ENCODE data around the gene TMEM170B. TPM values are rescaled to one million over a fixed set of nuclear protein-coding genes. Genes with fewer than 3 reads are reported as not detected.

The TMEM170B gene
- total RNA-seq, 1 donor from 2014 or later, result 4.0 TPM

- no peak for DNase-seq (ENCODE audit: extremely low spot score, unreplicated experiment)
- no peaks in the 10 kb centered on the region for H3K4me1 Mint-ChIP-seq (ENCODE audit: unreplicated experiment)
- H3K36me3 Mint-ChIP-seq, result no peaks in the 10 kb centered on the region
- H3K4me3 Mint-ChIP-seq, result no peak overlapping the region
- peak overlapping the region; percentile 1 for H3K27ac Mint-ChIP-seq
- H3K27me3 Mint-ChIP-seq, result peaks cover 18% of the 10 kb centered on the region
- no peaks in the 10 kb centered on the region for H3K9me3 Mint-ChIP-seq
- TF ChIP-seq CTCF (conservative IDR thresholded peaks at IDR 0.05), result no peak
Measured at GRCh38 chr6:11534561-11534960, 3.0 kb upstream of the TMEM170B start.

GRCh38 chr6:11535801-11536230 is 1.7 kb upstream of the TMEM170B start:
- no peaks in the 10 kb centered on the region for H3K4me1 Mint-ChIP-seq (ENCODE audit: unreplicated experiment)
- no peak overlapping the region for H3K27ac Mint-ChIP-seq
- H3K27me3 Mint-ChIP-seq, result peaks cover 25% of the 10 kb centered on the region
- DNase-seq (ENCODE audit: extremely low spot score, unreplicated experiment), result no peak
- H3K36me3 Mint-ChIP-seq, result no peaks in the 10 kb centered on the region
- H3K4me3 Mint-ChIP-seq, result peak overlapping the region; percentile 79
- TF ChIP-seq CTCF (conservative IDR thresholded peaks at IDR 0.05), result no peak
- no peaks in the 10 kb centered on the region for H3K9me3 Mint-ChIP-seq

GRCh38 chr6:11536795-11537194 is 754 bp upstream of the TMEM170B start:
- no peak for DNase-seq (ENCODE audit: extremely low spot score, unreplicated experiment)
- Mint-ChIP-seq H3K27me3 (peaks cover 25% of the 10 kb centered on the region), H3K4me3 (peak overlapping the region; percentile 89), H3K36me3 (no peaks in the 10 kb centered on the region), H3K9me3 (no peaks in the 10 kb centered on the region), H3K4me1 (ENCODE audit: unreplicated experiment) (no peaks in the 10 kb centered on the region), H3K27ac (peak overlapping the region; percentile 76)
- peak; percentile 19 for TF ChIP-seq CTCF (conservative IDR thresholded peaks at IDR 0.05)

GRCh38 chr6:11538052-11538818 is 686 bp downstream of the TMEM170B start:
- H3K4me1 Mint-ChIP-seq (ENCODE audit: unreplicated experiment), result no peaks in the 10 kb centered on the region
- peak; percentile 71 for DNase-seq (ENCODE audit: extremely low spot score, unreplicated experiment)
- H3K27me3 Mint-ChIP-seq, result peaks cover 25% of the 10 kb centered on the region
- TF ChIP-seq CTCF (conservative IDR thresholded peaks at IDR 0.05), result no peak
- peak overlapping the region; percentile 69 for H3K27ac Mint-ChIP-seq
- no peaks in the 10 kb centered on the region for H3K9me3 Mint-ChIP-seq
- no peaks in the 10 kb centered on the region for H3K36me3 Mint-ChIP-seq
- H3K4me3 Mint-ChIP-seq, result peak overlapping the region; percentile 83

- TF ChIP-seq CTCF (conservative IDR thresholded peaks at IDR 0.05), result no peak
- Mint-ChIP-seq H3K9me3 (no peaks in the 10 kb centered on the region), H3K27me3 (peaks cover 25% of the 10 kb centered on the region), H3K36me3 (no peaks in the 10 kb centered on the region), H3K4me1 (ENCODE audit: unreplicated experiment) (no peaks in the 10 kb centered on the region), H3K4me3 (peak overlapping the region; percentile 83), H3K27ac (peak overlapping the region; percentile 69)
- DNase-seq (ENCODE audit: extremely low spot score, unreplicated experiment), result no peak
Measured at GRCh38 chr6:11538819-11539468, 1.4 kb downstream of the TMEM170B start.
